ENCODE measurements around the gene NIPAL3.

DNA sequence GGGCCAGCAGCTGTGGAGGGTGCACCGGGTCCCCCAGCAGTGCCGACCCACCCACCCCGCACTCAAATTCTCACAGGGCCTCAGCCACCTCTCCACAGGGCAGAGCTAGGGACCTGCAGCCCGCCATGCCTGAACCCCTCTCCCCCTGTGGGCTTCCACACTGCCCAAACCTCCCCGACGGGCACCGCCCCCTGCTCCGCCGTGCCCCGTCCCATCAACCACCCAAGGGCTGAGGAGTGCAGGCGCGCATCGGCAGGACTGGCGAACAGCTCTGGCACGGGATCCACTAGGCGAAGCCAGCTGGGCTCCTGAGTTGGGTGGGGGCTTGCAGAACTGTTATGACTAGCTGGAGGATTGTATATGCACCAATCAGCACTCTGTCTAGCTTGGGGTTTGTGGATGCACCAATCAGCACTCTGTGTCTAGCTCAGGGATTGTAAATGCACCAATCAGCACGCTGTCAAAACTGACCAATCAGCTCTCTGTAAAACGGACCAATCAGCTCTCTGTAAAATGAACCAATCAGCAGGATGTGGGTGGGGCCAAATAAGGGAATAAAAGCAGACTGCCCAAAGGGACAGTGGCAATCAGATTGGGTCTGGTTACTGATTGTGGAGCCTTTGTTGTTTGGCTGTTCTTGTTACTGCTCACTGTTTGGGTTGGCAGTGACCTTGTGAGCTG, 74.6 kb downstream of the NIPAL3 start:
- TF ChIP-seq POLR2A (IDR thresholded peaks at IDR 0.05; ENCODE audit: low read length) (no peak), GATA1 (IDR thresholded peaks at IDR 0.05; ENCODE audit: low read depth, low read length) (no peak)
